PC-3 (cell line): ENCODE results near the gene SMARCD1.

Experiments
- EZH2 ChIP-seq: fragments of 300-600 bp; sonication (generic); IDR thresholded peaks from one replicate; pipeline ENCODE4 v1.6.1; 2017; ENCODE audit warnings: antibody characterized with exemption, mild to moderate bottlenecking, low read length; ENCODE audit not compliant: unreplicated experiment
- TF ChIP-seq, protein P1 (sequence below): fragments of 300-600 bp; sonication (generic); conservative IDR thresholded peaks from 2 replicates; pipeline ENCODE4 v1.5.1; 2017; ENCODE audit warnings: antibody characterized with exemption, low read depth, mild to moderate bottlenecking, low read length

DNA sequence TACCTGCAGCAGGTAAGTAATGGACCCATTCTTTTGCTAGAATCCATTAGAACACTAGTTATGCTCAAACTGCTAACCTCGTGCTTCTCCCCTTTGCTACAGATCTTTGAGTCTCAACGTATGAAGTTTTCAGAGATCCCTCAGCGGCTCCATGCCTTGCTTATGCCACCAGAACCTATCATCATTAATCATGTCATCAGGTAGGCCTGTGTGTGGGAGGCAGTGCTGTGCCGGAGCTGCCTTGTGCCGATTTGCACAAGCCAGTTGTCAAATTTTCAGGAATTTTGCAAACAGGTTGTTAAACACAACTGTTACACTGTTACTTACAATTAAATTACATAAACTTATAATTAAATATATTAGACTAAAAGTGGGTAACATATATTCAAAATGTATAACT lies 5.2 kb downstream of the SMARCD1 start:
- no peak for TF ChIP-seq EZH2
- TF ChIP-seq, protein P1, sequence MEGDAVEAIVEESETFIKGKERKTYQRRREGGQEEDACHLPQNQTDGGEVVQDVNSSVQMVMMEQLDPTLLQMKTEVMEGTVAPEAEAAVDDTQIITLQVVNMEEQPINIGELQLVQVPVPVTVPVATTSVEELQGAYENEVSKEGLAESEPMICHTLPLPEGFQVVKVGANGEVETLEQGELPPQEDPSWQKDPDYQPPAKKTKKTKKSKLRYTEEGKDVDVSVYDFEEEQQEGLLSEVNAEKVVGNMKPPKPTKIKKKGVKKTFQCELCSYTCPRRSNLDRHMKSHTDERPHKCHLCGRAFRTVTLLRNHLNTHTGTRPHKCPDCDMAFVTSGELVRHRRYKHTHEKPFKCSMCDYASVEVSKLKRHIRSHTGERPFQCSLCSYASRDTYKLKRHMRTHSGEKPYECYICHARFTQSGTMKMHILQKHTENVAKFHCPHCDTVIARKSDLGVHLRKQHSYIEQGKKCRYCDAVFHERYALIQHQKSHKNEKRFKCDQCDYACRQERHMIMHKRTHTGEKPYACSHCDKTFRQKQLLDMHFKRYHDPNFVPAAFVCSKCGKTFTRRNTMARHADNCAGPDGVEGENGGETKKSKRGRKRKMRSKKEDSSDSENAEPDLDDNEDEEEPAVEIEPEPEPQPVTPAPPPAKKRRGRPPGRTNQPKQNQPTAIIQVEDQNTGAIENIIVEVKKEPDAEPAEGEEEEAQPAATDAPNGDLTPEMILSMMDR = no peak
